K562 (cell line): ENCODE measurements around the gene LRRC71. TPM values are rescaled to one million over a fixed set of nuclear protein-coding genes. Genes with fewer than 3 reads are reported as not detected.
A peak's percentile ranks its signal among the peaks of the same experiment; 100 is the strongest.

ENCODE experiments used
- ATAC-seq: fragments of 200-7000 bp; cut with Tn5 transposase; 3 replicates; pipeline ENCODE4 v1.9.1; 2020; ENCODE audit warnings: moderate library complexity
- BruUV-seq: library from RNA; stranded (reverse); fragments of 400-500 nt; replicated peaks from 2 replicates; lab custom pipeline; 2021; lab: Mats Ljungman, UMichigan
- CTCF ChIA-PET: fragments of 300-600 bp; formaldehyde crosslinking; extraction: SDS; loops from one replicate; lab custom pipeline; 2021; ENCODE audit warnings: low intra/inter-chr PET ratio; lab: Yijun Ruan, JAX
- POLR2A ChIA-PET: fragments of 300-600, 350-650 bp; sonication (Branson Sonifier 250); formaldehyde crosslinking; extraction: SDS; loops from one replicate; lab custom pipeline; 2021; ENCODE audit warnings: antibody characterized with exemption, inconsistent platforms; lab: Yijun Ruan, JAX
- DNase-seq, 4 experiments: peaks; one replicate each; pipeline versions ENCODE4 v3.0.0 to v3.0.0-alpha.2; 2011 to 2018; ENCODE audit warnings: low spot score in 3 of 4, mixed read lengths in 3 of 4; ENCODE audit errors: extremely low read depth in 1 of 4
- FAIRE-seq: peaks from 2 replicates; lab custom pipeline; 2011; peaks lifted over from hg19 to GRCh38; lab: Jason Lieb, UNC
- H2AFZ ChIP-seq: 2 replicates; pipeline ENCODE4 v1.6.0; 2011; ENCODE audit warnings: low read depth, low read length, control low read depth, inconsistent platforms
- H3K27ac ChIP-seq: fragments of 200-600 bp; 3 replicates; pipeline ENCODE4 v1.8.0; 2011; ENCODE audit warnings: low read depth, mild to moderate bottlenecking, control low read depth, inconsistent platforms, low read length, moderate library complexity, mixed read lengths; ENCODE audit errors: extremely low read depth
- H3K27me3 ChIP-seq, 2 experiments: fragments of 300-600 bp in 1 of 2; 2 replicates in 1 of 2; 3 replicates in 1 of 2; pipeline versions ENCODE4 v1.6.0 to v1.8.0; 2011; ENCODE audit warnings: inconsistent platforms in 2 of 2, low read length in 2 of 2, mild to moderate bottlenecking in 1 of 2, mixed read lengths in 1 of 2, moderate library complexity in 1 of 2; ENCODE audit not compliant: control insufficient read depth in 2 of 2, insufficient read depth in 2 of 2
- H3K36me3 ChIP-seq: fragments of 300-600 bp; 3 replicates; pipeline ENCODE4 v1.8.0; 2011; ENCODE audit warnings: mild to moderate bottlenecking, low read length, inconsistent platforms; ENCODE audit not compliant: control insufficient read depth, insufficient read depth
- H3K4me1 ChIP-seq, 2 experiments: fragments of 200-600 bp in 1 of 2; replicated peaks in 1 of 2; 2 replicates in 1 of 2; 3 replicates in 1 of 2; pipeline versions ENCODE4 v1.5.1 to v1.8.0; 2011; ENCODE audit warnings: inconsistent platforms in 2 of 2, low read length in 2 of 2, mild to moderate bottlenecking in 1 of 2, mixed read lengths in 1 of 2, moderate library complexity in 1 of 2; ENCODE audit not compliant: control insufficient read depth in 2 of 2, insufficient read depth in 2 of 2
- H3K4me2 ChIP-seq: 2 replicates; pipeline ENCODE4 v1.6.1; 2011; ENCODE audit warnings: low read length, control low read depth, inconsistent platforms, mixed read lengths; ENCODE audit not compliant: insufficient read depth
- H3K4me3 ChIP-seq: fragments of 200-600 bp; sonication (generic), shearing (Covaris generic); 2 replicates; pipeline ENCODE4 v1.5.1; 2016; ENCODE audit warnings: control low read depth, inconsistent platforms
- H3K79me2 ChIP-seq: fragments of 200-600 bp; 3 replicates; pipeline ENCODE4 v1.8.0; 2011; ENCODE audit warnings: low read length, inconsistent platforms; ENCODE audit not compliant: control insufficient read depth, insufficient read depth
- H3K9ac ChIP-seq, 2 experiments: 2 replicates each; pipeline versions ENCODE4 v1.6.0 to v1.6.1; 2011; ENCODE audit warnings: low read depth in 2 of 2, low read length in 2 of 2, control low read depth in 1 of 2, inconsistent platforms in 1 of 2, mild to moderate bottlenecking in 1 of 2, mixed read lengths in 1 of 2; ENCODE audit not compliant: insufficient read depth in 1 of 2
- H3K9me1 ChIP-seq: one replicate; pipeline ENCODE4 v1.6.0; 2011; ENCODE audit warnings: inconsistent platforms, mild to moderate bottlenecking, low read length, moderate library complexity; ENCODE audit not compliant: control insufficient read depth, insufficient read depth
- H3K9me3 ChIP-seq: replicated peaks from 2 replicates; pipeline ENCODE4 v1.5.1; 2011; ENCODE audit warnings: low read depth, low read length, inconsistent platforms; ENCODE audit not compliant: control insufficient read depth, insufficient read depth
- H4K20me1 ChIP-seq: replicated peaks from 2 replicates; pipeline ENCODE4 v1.6.1; 2011; ENCODE audit warnings: low read length, inconsistent platforms, mixed read lengths; ENCODE audit not compliant: control insufficient read depth, insufficient read depth
- DNMT1 ChIP-seq: fragments of 450-650 bp; IDR thresholded peaks from 2 replicates; pipeline ENCODE4 v1.6.1; 2016; ENCODE audit warnings: antibody characterized with exemption, mild to moderate bottlenecking
- FOSL1 ChIP-seq: fragments of 200-800 bp; sonication (Bioruptor generic); conservative IDR thresholded peaks from 2 replicates; pipeline ENCODE4 v1.6.1; 2016; ENCODE audit warnings: missing genetic modification characterization, missing compliant biosample characterization
- NR2C1 ChIP-seq, 2 experiments: fragments of 450-650 bp; IDR thresholded peaks; 2 replicates each; pipeline ENCODE4 v1.6.1; 2017; ENCODE audit warnings: mild to moderate bottlenecking in 2 of 2, antibody characterized with exemption in 1 of 2, inconsistent platforms in 1 of 2, missing compliant biosample characterization in 1 of 2, missing genetic modification characterization in 1 of 2
- RFX7 ChIP-seq: fragments of 250-450 bp; sonication (Bioruptor Pico); IDR thresholded peaks from 2 replicates; pipeline ENCODE4 v1.5.1; 2021; ENCODE audit warnings: mild to moderate bottlenecking
- ZC3H8 ChIP-seq: fragments of 450-650 bp; IDR thresholded peaks from 2 replicates; pipeline ENCODE4 v1.6.1; 2017
- ZNF282 ChIP-seq: sonication (generic); formaldehyde crosslinking; IDR thresholded peaks from 2 replicates; pipeline ENCODE4 v1.8.1; 2023; ENCODE audit warnings: missing genetic modification reagents
- WGBS: fragments of 100-300 bp; shearing (Covaris generic); methylation state at CpG from one replicate; pipeline ENCODE4 v1.1.6; 2016; ENCODE audit warnings: low coverage, mixed read lengths; ENCODE audit not compliant: insufficient coverage; ENCODE audit errors: missing lambda C conversion rate; 5-methylcytosine and 5-hydroxymethylcytosine counted together
- in situ Hi-C: fragments of 300-500 bp; cut with MboI; formaldehyde crosslinking; loops from 4 replicates; pipeline ENCODE4 v1.15.0; 2018; ENCODE audit warnings: inconsistent platforms, mixed read lengths
- intact Hi-C: fragments of 100-400 bp; cut with micrococcal nuclease; formaldehyde crosslinking; loops from 2 replicates; pipeline ENCODE4 v1.14.2; 2022
- polyA plus RNA-seq, 8 experiments: library from polyadenylated mRNA; depleted of rRNA in 4 of 8; stranded (reverse) in 5 of 8; unstranded in 3 of 8; fragments of >200 nt; fragmentation: Nextera tagmentation in 2 of 8; fragmentation: Illumina TruSeq in 1 of 8; extraction: Ambion mirVana in 2 of 8; extraction: Trizol in 1 of 8; gene quantifications; 2 replicates each; pipeline versions ENCODE4 v1.2.1 to v1.2.3, GENCODE V29; 2011 to 2014; ENCODE audit warnings: inconsistent platforms in 1 of 8, missing spikeins in 1 of 8
- total RNA-seq, 7 experiments: library from RNA; depleted of rRNA in 6 of 7; stranded (reverse); fragments of >200 nt in 6 of 7; fragmentation: Illumina TruSeq in 2 of 7; extraction: Trizol in 2 of 7; gene quantifications; 2 replicates each; pipeline versions ENCODE4 v1.2.1 to v1.2.3, GENCODE V29; 2011 to 2021; ENCODE audit warnings: low replicate concordance in 1 of 7
- TF ChIP-seq, protein P1 (sequence below): sonication (generic); formaldehyde crosslinking; IDR thresholded peaks from 2 replicates; pipeline ENCODE4 v1.5.0; 2020; ENCODE audit warnings: missing genetic modification reagents
- TF ChIP-seq, protein P2 (sequence below): fragments of 250-450 bp; sonication (Bioruptor Pico); IDR thresholded peaks from 2 replicates; pipeline ENCODE4 v1.4.0; 2020; ENCODE audit warnings: mild to moderate bottlenecking, moderate library complexity
- TF ChIP-seq, protein P3 (sequence below): fragments of 250-450 bp; sonication (Bioruptor Pico); IDR thresholded peaks from 2 replicates; pipeline ENCODE4 v1.5.0; 2021

Gene LRRC71
- total and polyA plus RNA-seq, 9 of the 15 experiments (the other 6 are each of a cell fraction or from before 2014, with no cell fraction given) = 0.06 to 1.2 (median 0.51) TPM; not detected in 1

DNA sequence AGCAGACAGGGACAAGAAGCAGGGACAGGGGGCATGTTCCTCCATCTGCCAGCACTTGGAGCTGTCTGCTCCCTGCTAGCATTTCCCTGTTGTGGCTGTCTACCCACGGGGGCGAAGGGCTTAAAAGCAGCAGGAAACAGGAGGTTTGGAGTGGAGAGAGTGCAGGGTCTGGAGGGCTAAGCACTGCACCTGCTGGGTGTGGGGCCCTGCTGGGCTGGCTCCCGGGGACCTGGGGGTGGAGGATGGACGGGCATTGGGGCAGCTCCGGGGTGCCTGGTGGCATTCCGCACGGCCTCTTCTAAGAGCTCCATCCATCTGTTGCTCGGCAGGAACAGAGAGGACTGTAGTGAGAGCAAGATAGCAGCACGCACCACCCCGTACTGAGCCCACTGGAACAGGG lies 21.2 kb downstream of the LRRC71 start:
- Histone ChIP-seq H3K9ac (peak overlapping the region in 1 of 2 experiments; percentile 24; a peak in 1 of 4 replicates), H3K4me3 (no peak overlapping the region), H4K20me1 (no peaks in the 10 kb centered on the region), H3K4me2 (no peak overlapping the region), H3K36me3 (peaks cover 50% of the 10 kb centered on the region; the same call in 2 of the 3 replicates), H3K9me1 (peaks cover 3% of the 10 kb centered on the region), H2AFZ (no peak overlapping the region), H3K27me3 (no peaks in the 10 kb centered on the region), H3K4me1 (no peaks in the 10 kb centered on the region; a peak in 2 of 5 replicates), H3K79me2 (no peaks in the 10 kb centered on the region), H3K9me3 (no peaks in the 10 kb centered on the region), H3K27ac (no peak overlapping the region)
- no peak for DNase-seq
- no peak for ATAC-seq
- 80% methylated on average over 10 of the region's 10 CpGs for WGBS
- TF ChIP-seq FOSL1 (tag) = no peak
- TF ChIP-seq DNMT1 = no peak
- no peak for TF ChIP-seq ZC3H8
- TF ChIP-seq, protein P1, sequence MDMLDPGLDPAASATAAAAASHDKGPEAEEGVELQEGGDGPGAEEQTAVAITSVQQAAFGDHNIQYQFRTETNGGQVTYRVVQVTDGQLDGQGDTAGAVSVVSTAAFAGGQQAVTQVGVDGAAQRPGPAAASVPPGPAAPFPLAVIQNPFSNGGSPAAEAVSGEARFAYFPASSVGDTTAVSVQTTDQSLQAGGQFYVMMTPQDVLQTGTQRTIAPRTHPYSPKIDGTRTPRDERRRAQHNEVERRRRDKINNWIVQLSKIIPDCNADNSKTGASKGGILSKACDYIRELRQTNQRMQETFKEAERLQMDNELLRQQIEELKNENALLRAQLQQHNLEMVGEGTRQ = no peak
- no peak for TF ChIP-seq RFX7 (CRISPR knock-in tag)
- no peak for TF ChIP-seq ZNF282 (CRISPR knock-in tag)
- TF ChIP-seq, protein P2, sequence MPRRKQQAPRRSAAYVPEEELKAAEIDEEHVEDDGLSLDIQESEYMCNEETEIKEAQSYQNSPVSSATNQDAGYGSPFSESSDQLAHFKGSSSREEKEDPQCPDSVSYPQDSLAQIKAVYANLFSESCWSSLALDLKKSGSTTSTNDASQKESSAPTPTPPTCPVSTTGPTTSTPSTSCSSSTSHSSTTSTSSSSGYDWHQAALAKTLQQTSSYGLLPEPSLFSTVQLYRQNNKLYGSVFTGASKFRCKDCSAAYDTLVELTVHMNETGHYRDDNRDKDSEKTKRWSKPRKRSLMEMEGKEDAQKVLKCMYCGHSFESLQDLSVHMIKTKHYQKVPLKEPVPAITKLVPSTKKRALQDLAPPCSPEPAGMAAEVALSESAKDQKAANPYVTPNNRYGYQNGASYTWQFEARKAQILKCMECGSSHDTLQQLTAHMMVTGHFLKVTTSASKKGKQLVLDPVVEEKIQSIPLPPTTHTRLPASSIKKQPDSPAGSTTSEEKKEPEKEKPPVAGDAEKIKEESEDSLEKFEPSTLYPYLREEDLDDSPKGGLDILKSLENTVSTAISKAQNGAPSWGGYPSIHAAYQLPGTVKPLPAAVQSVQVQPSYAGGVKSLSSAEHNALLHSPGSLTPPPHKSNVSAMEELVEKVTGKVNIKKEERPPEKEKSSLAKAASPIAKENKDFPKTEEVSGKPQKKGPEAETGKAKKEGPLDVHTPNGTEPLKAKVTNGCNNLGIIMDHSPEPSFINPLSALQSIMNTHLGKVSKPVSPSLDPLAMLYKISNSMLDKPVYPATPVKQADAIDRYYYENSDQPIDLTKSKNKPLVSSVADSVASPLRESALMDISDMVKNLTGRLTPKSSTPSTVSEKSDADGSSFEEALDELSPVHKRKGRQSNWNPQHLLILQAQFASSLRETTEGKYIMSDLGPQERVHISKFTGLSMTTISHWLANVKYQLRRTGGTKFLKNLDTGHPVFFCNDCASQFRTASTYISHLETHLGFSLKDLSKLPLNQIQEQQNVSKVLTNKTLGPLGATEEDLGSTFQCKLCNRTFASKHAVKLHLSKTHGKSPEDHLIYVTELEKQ (CRISPR knock-in tag) = no peak
- TF ChIP-seq NR2C1 (IDR thresholded peaks at IDR 0.05) = no peak
- TF ChIP-seq NR2C1 (tag; IDR thresholded peaks at IDR 0.05) = no peak
- TF ChIP-seq, protein P3, sequence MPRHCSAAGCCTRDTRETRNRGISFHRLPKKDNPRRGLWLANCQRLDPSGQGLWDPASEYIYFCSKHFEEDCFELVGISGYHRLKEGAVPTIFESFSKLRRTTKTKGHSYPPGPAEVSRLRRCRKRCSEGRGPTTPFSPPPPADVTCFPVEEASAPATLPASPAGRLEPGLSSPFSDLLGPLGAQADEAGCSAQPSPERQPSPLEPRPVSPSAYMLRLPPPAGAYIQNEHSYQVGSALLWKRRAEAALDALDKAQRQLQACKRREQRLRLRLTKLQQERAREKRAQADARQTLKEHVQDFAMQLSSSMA (CRISPR knock-in tag) = no peak
- CTCF ChIA-PET = no interaction called here
- intact Hi-C loops (no loop called here), in situ Hi-C loops (no loop called here)
- POLR2A ChIA-PET = interaction anchor here (1.0 to 1.2 kb wide), 3 partner anchors 14 to 31 kb away, joined by 3 to 4 read pairs (median 3); no protein-coding TSS in a partner anchor
- no TSS peak for BruUV-seq
- no peak for FAIRE-seq
